Metanephros (tissue), 2 donors: ENCODE measurements around the gene OR11G2. TPM values are rescaled to one million over a fixed set of nuclear protein-coding genes. Genes with fewer than 3 reads are reported as not detected.

Experiments used
- small RNA-seq: library from RNA; depleted of rRNA; stranded (forward); fragments of <200 nt; gene quantifications from one replicate; pipeline ENCODE3, GENCODE V24; 2014; ENCODE audit warnings: low replicate concordance
- total RNA-seq: library from RNA; depleted of rRNA; stranded (reverse); fragments of >200 nt; gene quantifications from one replicate; pipeline ENCODE4 v1.2.3, GENCODE V29; 2014

OR11G2 gene, protein sequence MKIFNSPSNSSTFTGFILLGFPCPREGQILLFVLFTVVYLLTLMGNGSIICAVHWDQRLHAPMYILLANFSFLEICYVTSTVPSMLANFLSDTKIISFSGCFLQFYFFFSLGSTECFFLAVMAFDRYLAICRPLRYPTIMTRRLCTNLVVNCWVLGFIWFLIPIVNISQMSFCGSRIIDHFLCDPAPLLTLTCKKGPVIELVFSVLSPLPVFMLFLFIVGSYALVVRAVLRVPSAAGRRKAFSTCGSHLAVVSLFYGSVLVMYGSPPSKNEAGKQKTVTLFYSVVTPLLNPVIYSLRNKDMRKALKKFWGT
- total RNA-seq: not detected

GRCh38 chr14:20190596-20190995 is at the start of gene OR11G2:
TSS of gene OR11G2 (plus strand) at chr14:20190896. CDS start at chr14:20197438, 6,542 bp downstream.

GRCh38 chr14:20223410-20223809 is 32.7 kb downstream of the OR11G2 start, which contains the start of gene OR11H6:
TSS of gene OR11H6 (plus strand) at chr14:20223710. CDS start at chr14:20223710, 0 bp downstream.

DNA sequence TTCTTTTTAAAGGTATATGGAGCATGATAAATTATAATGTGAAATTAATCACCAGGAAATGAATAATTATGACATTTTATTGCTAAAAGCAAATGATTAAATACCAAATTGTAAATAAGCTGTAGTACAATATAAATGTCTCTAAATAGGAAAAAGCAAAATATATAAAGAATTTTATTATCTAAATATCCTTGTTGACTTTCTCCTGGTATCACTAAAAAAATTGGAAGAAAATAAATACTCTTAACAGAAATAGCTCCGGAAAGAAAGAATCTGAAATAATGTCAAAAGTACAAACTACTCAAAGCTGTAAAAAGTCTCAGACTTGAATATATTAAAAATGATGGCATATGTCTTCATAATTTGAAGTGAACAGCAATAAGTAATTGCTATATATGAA is 38.0 kb downstream of the OR11G2 start, which contains the start of gene OR11H7:
Gene OR11H7 (plus strand): TSS at position 301 of the 400 bp plus-strand sequence.

Small RNAs within 50 kb of the gene (small RNA-seq; reads per million reads assigned to genes)
- gene GTF2IP22: not detected

Other genes starting within 250 kb of the OR11G2 start
- not detected for gene OR4K15, start 215.3 kb upstream of the OR11G2 start, total RNA-seq
- gene OR4Q2, start 188.7 kb upstream of the OR11G2 start, total RNA-seq: not detected
- not detected for gene OR4K14, start 171.6 kb upstream of the OR11G2 start, total RNA-seq
- gene OR4K13, start 154.9 kb upstream of the OR11G2 start, total RNA-seq: not detected
- not detected for gene OR4L1, start 130.9 kb upstream of the OR11G2 start, total RNA-seq
- gene OR4K17, start 80.2 kb upstream of the OR11G2 start, total RNA-seq: not detected
- gene OR4N5, start 52.1 kb upstream of the OR11G2 start, total RNA-seq: not detected
- gene OR11H6, start 32.8 kb downstream of the OR11G2 start, total RNA-seq: not detected
- not detected for gene OR11H7, start 38.1 kb downstream of the OR11G2 start, total RNA-seq
- gene OR11H4, start 48.4 kb downstream of the OR11G2 start, total RNA-seq: not detected
- gene TTC5, start 115.1 kb downstream of the OR11G2 start, total RNA-seq: 20.5 TPM
- 89.1 TPM for gene CCNB1IP1, start 142.4 kb downstream of the OR11G2 start, total RNA-seq
- gene PARP2, start 152.7 kb downstream of the OR11G2 start, total RNA-seq: 16.9 TPM
- 14.9 TPM for gene TEP1, start 222.6 kb downstream of the OR11G2 start, total RNA-seq
- 1.5 TPM for gene KLHL33, start 245.3 kb downstream of the OR11G2 start, total RNA-seq